Endothelial cell of umbilical vein (primary cell): ENCODE results near the gene RBM8A. TPM values are rescaled to one million over a fixed set of nuclear protein-coding genes. Genes with fewer than 3 reads are reported as not detected.

Experiments
- BruUV-seq: library from RNA; stranded (reverse); fragments of 400-500 nt; replicated peaks from 2 replicates; lab custom pipeline; 2021; lab: Mats Ljungman, UMichigan
- CTCF ChIA-PET: fragments of 300-600, 350-600 bp; sonication (Branson Sonifier 250); formaldehyde crosslinking; loops from one replicate; lab custom pipeline; 2021; ENCODE audit warnings: antibody characterized with exemption, inconsistent platforms; lab: Charles Lee
- POLR2A ChIA-PET: fragments of 300-600, 350-600 bp; sonication (Branson Sonifier 250); formaldehyde crosslinking; loops from one replicate; lab custom pipeline; 2021; ENCODE audit warnings: antibody characterized with exemption, inconsistent platforms; lab: Charles Lee
- DNase-seq: peaks from one replicate; pipeline ENCODE4 v3.0.0-alpha.2; 2011; ENCODE audit warnings: low read depth, low spot score
- FAIRE-seq: peaks from 2 replicates; lab custom pipeline; 2011; peaks lifted over from hg19 to GRCh38; lab: Jason Lieb, UNC
- H2AFZ ChIP-seq: 2 replicates; pipeline ENCODE4 v1.6.0; 2012; ENCODE audit warnings: low read depth, low read length, control low read depth, inconsistent platforms
- H3K27ac ChIP-seq: 2 replicates; pipeline ENCODE4 v1.5.1; 2011; ENCODE audit warnings: low read depth, mild to moderate bottlenecking, control low read depth, low read length, moderate library complexity; ENCODE audit not compliant: insufficient read depth
- H3K27me3 ChIP-seq, 2 experiments: 2 replicates each; pipeline versions ENCODE4 v1.6.0 to v1.6.1; 2011; ENCODE audit warnings: low read length in 2 of 2, mixed read lengths in 1 of 2; ENCODE audit not compliant: control insufficient read depth in 2 of 2, insufficient read depth in 2 of 2
- H3K36me3 ChIP-seq, 2 experiments: 2 replicates in 1 of 2; 3 replicates in 1 of 2; pipeline ENCODE4 v1.5.1; 2011; ENCODE audit warnings: low read length in 2 of 2, mild to moderate bottlenecking in 1 of 2, moderate library complexity in 1 of 2; ENCODE audit not compliant: control insufficient read depth in 2 of 2, insufficient read depth in 2 of 2; ENCODE audit errors: extremely low read depth in 1 of 2
- H3K4me1 ChIP-seq: 3 replicates; pipeline ENCODE4 v1.5.1; 2011; ENCODE audit warnings: mild to moderate bottlenecking, low read length; ENCODE audit not compliant: control insufficient read depth, insufficient read depth; ENCODE audit errors: extremely low read depth
- H3K4me2 ChIP-seq: 2 replicates; pipeline ENCODE4 v1.6.1; 2011; ENCODE audit warnings: low read length, control low read depth, mixed read lengths; ENCODE audit not compliant: insufficient read depth
- H3K4me3 ChIP-seq, 3 experiments: fragments of 200-600 bp in 1 of 3; sonication (generic), shearing (Covaris generic) in 1 of 3; replicated peaks in 1 of 3; 2 replicates each; pipeline ENCODE4 v1.5.1; 2011 to 2016; ENCODE audit warnings: control low read depth in 3 of 3, low read length in 3 of 3, mild to moderate bottlenecking in 2 of 3, inconsistent platforms in 1 of 3, low read depth in 1 of 3, moderate library complexity in 1 of 3; ENCODE audit not compliant: insufficient read depth in 1 of 3
- H3K79me2 ChIP-seq: 2 replicates; pipeline ENCODE4 v1.6.0; 2012; ENCODE audit warnings: low read length, inconsistent platforms; ENCODE audit not compliant: control insufficient read depth, insufficient read depth
- H3K9ac ChIP-seq: replicated peaks from 2 replicates; pipeline ENCODE3; 2011; ENCODE audit warnings: low read length, control low read depth; ENCODE audit not compliant: insufficient read depth; ENCODE audit errors: extremely low read depth
- H3K9me1 ChIP-seq: replicated peaks from 3 replicates; pipeline ENCODE4 v1.6.0; 2011; ENCODE audit warnings: mild to moderate bottlenecking, low read length; ENCODE audit not compliant: control insufficient read depth, insufficient read depth; ENCODE audit errors: extremely low read depth
- H3K9me3 ChIP-seq: replicated peaks from 2 replicates; pipeline ENCODE4 v1.5.1; 2012; ENCODE audit warnings: low read length, inconsistent platforms; ENCODE audit not compliant: control insufficient read depth, insufficient read depth
- H4K20me1 ChIP-seq: replicated peaks from 2 replicates; pipeline ENCODE3; 2011; ENCODE audit warnings: mild to moderate bottlenecking, low read length; ENCODE audit not compliant: control insufficient read depth, insufficient read depth; ENCODE audit errors: extremely low read depth
- CTCF ChIP-seq, 2 donors: IDR thresholded peaks; 1 replicate in 1 of 2; 2 replicates in 1 of 2; pipeline ENCODE4 v1.5.1; 2011; ENCODE audit warnings: low read length in 2 of 2, mild to moderate bottlenecking in 2 of 2, moderate library complexity in 2 of 2, control low read depth in 1 of 2, inconsistent platforms in 1 of 2, low read depth in 1 of 2; ENCODE audit not compliant: insufficient read depth in 1 of 2; ENCODE audit errors: extremely low read depth in 1 of 2
- EZH2 ChIP-seq: IDR thresholded peaks from 2 replicates; pipeline ENCODE4 v1.6.1; 2012; ENCODE audit warnings: borderline replicate concordance, low read depth, mild to moderate bottlenecking, moderate library complexity, low read length, inconsistent platforms; ENCODE audit not compliant: severe bottlenecking
- FOS ChIP-seq: IDR thresholded peaks from 2 replicates; pipeline ENCODE4 v1.6.1; 2011; ENCODE audit warnings: mild to moderate bottlenecking, low read length, moderate library complexity, borderline replicate concordance; ENCODE audit not compliant: insufficient read depth
- GATA2 ChIP-seq: IDR thresholded peaks from 2 replicates; pipeline ENCODE4 v1.7.0; 2011; ENCODE audit warnings: low read depth, mild to moderate bottlenecking, moderate library complexity, mixed read lengths, low read length; ENCODE audit not compliant: insufficient read length, insufficient read depth
- JUN ChIP-seq: IDR thresholded peaks from 2 replicates; pipeline ENCODE4 v1.6.1; 2011; ENCODE audit warnings: borderline replicate concordance, low read depth; ENCODE audit not compliant: insufficient read length, insufficient read depth
- MAX ChIP-seq: IDR thresholded peaks from 2 replicates; pipeline ENCODE4 v1.6.1; 2011; ENCODE audit not compliant: insufficient read depth, insufficient read length
- MYC ChIP-seq: IDR thresholded peaks from one replicate; pipeline ENCODE4 v1.6.1; 2011; ENCODE audit warnings: mild to moderate bottlenecking, low read depth, low read length
- POLR2A ChIP-seq: IDR thresholded peaks from 2 replicates; pipeline ENCODE4 v1.6.1; 2012; ENCODE audit warnings: low read depth, mild to moderate bottlenecking, control low read depth, low read length
- POLR2AphosphoS5 ChIP-seq: IDR thresholded peaks from 2 replicates; pipeline ENCODE4 v1.6.1; 2012; ENCODE audit warnings: low read depth, mild to moderate bottlenecking, control low read depth, low read length, moderate library complexity; ENCODE audit not compliant: insufficient read depth
- dilution Hi-C: fragments of 300-500 bp; cut with MboI; formaldehyde crosslinking; loops from one replicate; pipeline ENCODE4 v1.15.0; 2019; ENCODE audit warnings: low sequenced_read_pairs; ENCODE audit not compliant: extremely low pct_ligation_motif_present
- intact Hi-C: fragments of 100-400 bp; cut with micrococcal nuclease; formaldehyde crosslinking; loops from one replicate; pipeline ENCODE4 v1.10.0; 2022
- polyA plus RNA-seq, 4 experiments: library from polyadenylated mRNA; depleted of rRNA in 3 of 4; stranded (reverse) in 3 of 4; unstranded in 1 of 4; fragments of >200 nt; gene quantifications; 2 replicates each; pipeline versions ENCODE4 v1.2.1 to v1.2.3, GENCODE V29; 2011 to 2012; ENCODE audit warnings: missing spikeins in 1 of 4
- total RNA-seq: library from RNA; stranded (reverse); gene quantifications from 2 replicates; pipeline ENCODE4 v1.2.3, GENCODE V29; 2021

RBM8A gene
- total and polyA plus RNA-seq, 2 donors (not counting 3 experiments of a cell fraction or from before 2014, with no cell fraction given): 192 to 194 TPM

- dilution Hi-C loops: no loop called here
- no peak overlapping the region for H3K27ac ChIP-seq
- no peaks in the 10 kb centered on the region for H3K79me2 ChIP-seq
- DNase-seq: no peak
- ChIA-PET CTCF (interaction anchor here (0.7 to 1.9 kb wide), 4 partner anchors 10 to 19 kb away, joined by 3 to 7 read pairs (median 3); partner anchors contain the start of genes ANKRD35 and ITGA10), POLR2A (no interaction called here)
- no peak overlapping the region for H3K4me2 ChIP-seq
- no peak for FAIRE-seq
- TF ChIP-seq MAX: no peak
- TF ChIP-seq FOS: no peak
- TF ChIP-seq POLR2AphosphoS5: no peak
- no peak for TF ChIP-seq GATA2
- TF ChIP-seq POLR2A: no peak
- TF ChIP-seq EZH2: no peak
- TF ChIP-seq MYC: no peak
- no peak for TF ChIP-seq CTCF (IDR thresholded peaks at IDR 0.05; ENCODE audit: extremely low read depth in 1 of 2, insufficient read depth in 1 of 2, low read depth in 1 of 2, low read length in 2 of 2)
- TF ChIP-seq JUN: no peak
- no peaks in the 10 kb centered on the region for H3K9me3 ChIP-seq
- H3K9ac ChIP-seq: no peak overlapping the region
- peaks cover 2 to 6% of the 10 kb centered on the region in 2 experiments for H3K36me3 ChIP-seq
- H3K4me1 ChIP-seq: peaks cover 29% of the 10 kb centered on the region
- H4K20me1 ChIP-seq: no peaks in the 10 kb centered on the region
- no TSS peak for BruUV-seq
- intact Hi-C loops: no loop called here
- H3K27me3 ChIP-seq: no peaks in the 10 kb centered on the region
- no peaks in the 10 kb centered on the region for H3K9me1 ChIP-seq
- H3K4me3 ChIP-seq: no peak overlapping the region
- H2AFZ ChIP-seq: no peak overlapping the region
These were observed 31.8 kb downstream of the RBM8A start for GRCh38 chr1:145895471-145895870.
